ENCODE measurements around the gene CHST14.

CHST14 gene

GRCh38 chr15:40464595-40465185 lies 6.1 kb upstream of the CHST14 start:
- no peak for DNase-seq

DNA sequence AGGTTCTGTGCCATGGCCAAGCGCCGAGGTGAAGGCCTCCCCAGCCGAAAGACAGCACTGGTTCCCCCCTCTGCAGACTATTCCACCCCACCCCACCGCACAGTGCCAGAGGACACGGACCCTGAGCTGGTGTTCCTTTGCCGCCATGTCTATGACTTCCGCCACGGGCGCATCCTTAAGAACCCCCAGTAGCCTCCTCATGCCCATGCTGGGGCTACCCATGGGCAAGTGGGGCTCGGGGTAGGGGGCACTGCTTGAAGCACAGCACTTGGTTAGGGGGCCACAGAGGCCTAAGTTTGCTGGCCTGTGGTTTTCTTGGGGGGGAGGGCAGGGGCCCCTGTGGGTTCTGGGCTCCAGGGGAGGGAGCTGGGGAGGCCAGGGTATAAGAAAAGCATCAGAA lies 4.8 kb upstream of the CHST14 start:
- no peak for DNase-seq

DNA sequence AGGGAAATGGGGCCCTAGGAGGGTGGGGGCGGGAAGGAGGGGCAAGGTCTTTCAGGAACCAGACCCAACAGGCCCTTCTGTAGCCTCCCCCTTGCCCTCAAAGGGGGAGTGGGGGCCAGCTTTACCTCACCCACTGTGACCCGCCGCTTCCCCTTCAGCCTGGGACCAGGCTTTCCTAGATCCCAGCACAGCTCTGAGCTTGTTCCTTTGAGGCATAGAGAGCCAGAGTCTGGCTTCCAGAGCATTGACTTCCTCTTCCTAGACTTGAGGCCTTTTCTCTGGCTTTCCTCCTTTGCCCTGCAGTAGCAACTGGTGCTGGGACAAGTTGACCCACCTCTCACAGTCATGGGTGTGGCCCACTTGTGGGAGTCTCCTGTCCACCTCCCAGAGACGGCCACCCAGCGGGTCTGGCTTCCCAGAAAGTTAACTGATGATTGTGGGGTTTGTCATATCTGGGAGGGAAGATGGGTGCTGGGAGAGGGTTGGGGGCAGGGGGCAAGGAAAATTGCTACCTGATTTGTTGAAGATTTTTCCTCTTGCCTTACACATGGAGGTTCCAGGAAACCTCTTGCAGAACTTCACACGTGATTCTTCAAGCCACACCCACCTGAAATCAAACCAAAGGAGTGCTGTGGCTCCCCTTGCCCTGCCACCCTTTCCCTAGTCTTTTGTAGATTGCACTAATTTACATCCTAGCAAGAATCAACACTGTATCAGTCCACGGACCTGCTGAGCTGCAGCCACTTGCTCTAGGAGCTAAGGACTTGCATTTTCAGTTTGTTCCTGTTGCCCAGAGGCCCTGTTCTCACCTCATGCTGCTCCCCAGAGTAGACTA lies 4.1 kb upstream of the CHST14 start:
- DNase-seq = no peak

DNA sequence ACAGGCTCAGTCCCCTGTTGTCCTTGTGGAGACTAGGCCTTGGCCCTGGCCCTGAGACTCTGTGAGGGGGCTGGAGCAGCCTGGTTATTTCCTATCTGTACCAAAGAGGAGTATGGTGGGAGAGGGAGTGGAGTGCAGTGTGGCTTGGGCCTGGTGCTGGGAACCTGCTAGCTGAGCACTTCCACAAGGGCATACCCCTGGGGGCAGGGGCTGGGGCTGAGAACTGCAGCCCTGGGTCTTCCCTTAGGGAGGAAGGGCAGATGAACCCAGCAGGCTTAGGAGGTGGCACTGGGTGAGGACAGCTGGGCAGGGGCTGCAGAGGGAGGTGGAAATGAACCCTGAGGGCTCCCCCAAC lies 3.5 kb upstream of the CHST14 start:
- no peak for DNase-seq

GRCh38 chr15:40468898-40469331 lies 1.9 kb upstream of the CHST14 start:
- no peak for DNase-seq

GRCh38 chr15:40469776-40470390 lies 901 bp upstream of the CHST14 start:
- no peak for DNase-seq

GRCh38 chr15:40471105-40471807 lies 472 bp downstream of the CHST14 start:
- DNase-seq = no peak

GRCh38 chr15:40471808-40472150 lies 995 bp downstream of the CHST14 start:
- peak in 1 of 2 experiments; percentile 40 for DNase-seq

DNA sequence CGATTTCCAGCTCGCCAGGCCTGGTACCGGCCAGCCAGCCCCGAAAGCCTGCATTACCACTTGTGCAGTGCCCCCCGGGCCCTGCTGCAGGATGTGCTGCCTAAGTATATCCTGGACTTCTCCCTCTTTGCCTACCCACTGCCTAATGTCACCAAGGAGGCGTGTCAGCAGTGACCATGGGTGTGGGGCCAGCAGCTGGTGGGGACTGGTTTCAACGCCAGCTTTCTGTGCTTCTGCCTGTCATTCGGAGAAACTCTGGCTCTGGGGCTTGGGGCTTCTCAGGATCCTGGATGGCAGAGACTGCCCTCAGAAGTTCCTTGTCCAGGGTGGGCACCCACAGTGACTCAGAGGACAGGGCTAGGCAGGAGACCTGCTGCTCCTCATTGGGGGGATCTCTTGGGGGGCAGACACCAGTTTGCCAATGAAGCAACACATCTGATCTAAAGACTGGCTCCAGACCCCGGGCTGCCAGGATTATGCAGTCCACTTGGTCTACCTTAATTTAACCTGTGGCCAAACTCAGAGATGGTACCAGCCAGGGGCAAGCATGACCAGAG lies 1.5 kb downstream of the CHST14 start:
- no peak for DNase-seq

- DNase-seq = no peak
Measured at GRCh38 chr15:40474581-40474980, 3.8 kb downstream of the CHST14 start.

DNA sequence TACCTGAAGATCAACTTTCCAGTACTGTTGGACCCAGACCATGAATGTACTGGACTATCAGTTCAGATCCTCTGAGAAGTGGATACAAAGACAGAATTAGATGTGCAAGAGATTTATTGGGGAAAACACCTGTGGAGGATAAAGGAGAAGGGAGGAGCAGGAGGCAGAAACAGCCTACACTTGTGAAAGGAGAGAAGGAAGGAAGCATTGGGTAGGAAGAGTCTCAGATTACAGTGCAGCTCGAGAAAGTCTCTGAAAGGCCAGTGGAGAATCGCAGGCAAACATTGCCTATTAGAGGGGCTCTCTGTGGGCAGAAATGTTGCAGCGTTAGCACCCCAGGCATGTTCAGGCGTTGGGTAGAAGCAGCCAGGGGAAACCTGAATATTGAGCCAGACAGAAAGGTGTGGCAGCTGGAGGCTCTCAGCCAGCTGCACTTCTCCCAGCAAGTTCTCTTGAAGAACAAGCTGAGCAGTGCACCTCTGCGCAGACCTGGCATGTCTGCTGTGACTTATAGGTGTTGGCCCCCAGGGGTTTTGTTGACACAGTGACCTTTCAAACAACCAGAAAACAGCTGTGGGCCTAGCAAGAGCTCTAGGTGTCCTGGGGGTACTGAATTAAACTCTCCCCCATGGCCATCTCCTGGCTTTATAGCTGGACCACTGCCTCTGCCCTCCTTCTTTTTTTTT lies 7.0 kb downstream of the CHST14 start:
- DNase-seq = no peak

DNA sequence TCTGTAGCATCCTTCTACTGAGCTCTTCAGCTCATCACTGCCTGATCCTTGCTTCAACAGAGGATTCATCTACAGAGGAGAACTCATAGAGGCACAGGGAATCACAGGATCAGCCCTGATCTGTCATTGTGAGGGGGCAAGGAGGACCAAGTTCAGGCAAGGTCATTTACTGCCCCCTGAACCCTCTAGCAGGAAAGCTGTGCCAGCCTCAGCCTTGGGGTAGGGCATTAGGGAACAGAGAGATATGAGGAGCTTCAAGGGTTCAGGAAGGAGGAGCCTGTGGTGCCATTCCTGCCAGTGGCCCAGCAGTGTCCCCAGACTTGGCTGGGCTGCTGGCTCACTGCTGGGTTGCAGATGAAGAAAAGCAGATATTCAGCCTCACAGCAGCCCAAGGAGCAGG lies 8.2 kb downstream of the CHST14 start:
- DNase-seq = no peak

GRCh38 chr15:40481341-40482074 lies 10.7 kb downstream of the CHST14 start:
- peak; percentile 12 to 43 for DNase-seq

DNA sequence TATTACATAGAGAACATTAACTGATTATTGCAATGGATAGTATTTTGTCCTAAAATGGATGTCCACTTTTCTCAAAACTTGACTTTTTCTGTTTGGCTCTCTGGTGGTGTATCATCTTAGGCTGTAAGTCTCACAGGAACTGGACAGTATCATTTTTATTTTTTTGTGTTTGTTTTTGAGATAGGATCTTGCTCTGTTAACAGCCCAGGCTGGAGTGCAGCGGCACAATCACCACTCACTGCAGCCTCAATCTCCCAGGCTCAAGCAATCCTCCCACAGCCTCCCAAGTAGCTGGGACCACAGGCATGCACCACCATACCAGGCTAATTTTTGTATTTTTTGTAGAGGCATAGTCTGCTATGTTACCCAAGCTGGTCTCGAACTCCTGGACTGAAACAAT lies 13.1 kb downstream of the CHST14 start:
- no peak for DNase-seq

DNA sequence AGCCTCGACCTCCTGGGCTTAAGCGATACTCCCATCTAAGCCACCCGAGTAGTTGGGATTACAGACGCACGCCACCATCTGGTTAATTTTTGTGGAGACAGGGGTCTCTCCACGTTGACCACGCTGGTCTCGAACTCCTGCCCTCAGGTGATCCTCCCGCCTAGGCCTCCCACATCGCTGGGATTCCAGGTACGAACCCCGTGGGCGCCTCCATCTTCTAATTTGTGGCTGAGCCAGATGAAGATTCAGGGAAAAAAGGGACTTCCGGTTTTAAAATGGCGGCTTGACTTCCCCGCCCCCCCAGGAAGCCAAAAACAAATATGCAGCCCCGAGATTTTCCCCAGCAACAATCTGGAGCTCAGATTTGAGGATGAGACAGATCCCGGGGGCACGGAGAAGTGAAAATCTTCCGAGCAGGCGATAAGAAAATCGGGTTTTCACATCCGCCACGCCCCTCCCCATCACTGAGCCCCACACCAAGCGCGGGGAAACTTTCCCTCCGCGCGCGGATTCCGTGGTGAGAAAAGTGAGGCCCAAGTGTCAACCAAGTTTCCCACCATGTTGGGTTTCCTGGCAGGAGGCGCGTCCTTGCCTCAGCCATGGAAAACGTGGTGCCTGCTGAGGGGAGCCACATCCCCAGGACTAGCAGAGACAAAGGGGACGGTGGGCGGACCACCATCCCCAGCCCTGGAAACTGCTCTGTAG lies 15.4 kb downstream of the CHST14 start:
- no peak for DNase-seq

GRCh38 chr15:40487816-40488682 lies 17.3 kb downstream of the CHST14 start:
- DNase-seq = no peak

DNA sequence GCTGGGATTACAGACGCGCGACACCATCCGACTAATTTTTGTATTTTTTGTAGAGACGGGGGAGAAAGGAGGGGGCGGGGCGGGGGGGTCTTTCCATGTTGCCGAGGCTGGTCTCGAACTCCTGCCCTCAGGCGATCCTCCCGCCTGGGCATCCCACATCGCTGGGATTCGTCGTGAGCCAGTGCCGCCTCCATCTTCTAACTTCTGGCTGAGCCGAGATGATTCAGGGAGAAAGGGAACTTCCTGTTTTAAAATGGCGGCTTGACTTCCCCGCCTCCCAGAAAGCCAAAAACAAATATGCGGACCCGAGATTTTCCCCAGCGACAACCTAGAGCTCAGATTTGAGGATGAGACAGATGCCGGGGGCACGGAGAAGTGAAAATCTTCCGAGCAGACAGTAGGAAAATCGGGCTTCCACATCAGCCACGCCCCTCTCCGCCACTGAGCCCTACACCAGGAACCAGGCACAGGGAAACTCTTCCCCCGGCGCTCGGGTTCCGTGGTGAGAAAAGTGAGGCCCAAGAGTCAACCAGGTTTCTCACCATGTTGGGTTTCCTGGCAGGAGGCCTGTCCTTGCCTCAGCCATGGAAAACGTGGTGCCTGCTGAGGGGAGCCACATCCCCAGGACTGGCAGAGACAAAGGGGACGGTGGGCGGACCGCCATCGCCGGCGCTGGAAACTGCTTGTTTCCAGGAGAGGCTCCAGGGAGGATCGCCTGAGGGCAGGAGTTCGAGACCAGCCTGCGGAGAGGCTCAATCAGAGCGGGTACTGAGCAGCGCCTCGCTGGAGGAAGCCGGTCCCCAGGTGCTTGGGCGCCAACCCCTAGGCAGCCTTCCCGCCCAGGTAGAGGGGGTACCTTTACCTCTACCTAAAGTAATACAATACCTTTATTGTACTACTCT lies 18.7 kb downstream of the CHST14 start:
- DNase-seq = no peak

DNA sequence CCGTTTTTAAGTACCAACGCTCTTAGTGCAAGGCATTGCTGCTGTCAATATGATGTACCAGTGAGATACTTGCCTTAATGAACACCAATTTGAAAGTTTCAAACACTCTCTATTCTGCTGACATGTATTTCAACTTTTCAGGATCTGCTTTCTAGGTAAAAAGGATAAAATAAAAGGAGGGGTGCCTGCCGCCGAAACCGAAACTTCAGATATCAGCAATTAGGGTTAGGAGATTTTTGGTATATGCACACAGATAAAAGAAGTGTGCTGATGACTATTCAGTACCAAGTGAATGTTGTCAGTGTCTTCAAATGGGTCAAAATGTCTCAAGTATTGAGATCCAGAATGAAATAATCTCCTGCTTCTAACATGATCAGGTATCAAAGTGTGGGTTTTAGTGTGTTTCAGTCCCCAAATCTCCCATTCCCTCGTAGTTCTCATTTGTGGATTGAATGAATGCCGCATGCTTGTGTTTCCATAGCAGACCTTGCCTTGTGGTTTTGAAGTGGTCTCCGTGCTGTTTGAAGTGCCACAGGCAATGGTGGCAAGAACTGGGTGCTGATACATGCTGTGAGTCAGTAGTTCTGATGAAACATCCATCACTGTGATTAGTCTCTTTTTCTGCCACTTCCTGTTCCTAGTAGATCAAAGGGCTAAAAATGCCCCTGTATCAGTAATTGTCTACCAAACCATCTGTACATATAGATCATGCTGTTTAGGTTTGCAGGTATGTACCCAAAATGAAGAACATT lies 22.5 kb downstream of the CHST14 start:
- DNase-seq = no peak

GRCh38 chr15:40495516-40495915 lies 24.7 kb downstream of the CHST14 start:
- DNase-seq = no peak

Measured in NCI-H524 (cell line).